ENCODE data around the gene STAG3.

- TF ChIP-seq CTCF (IDR thresholded peaks at IDR 0.05; ENCODE audit: low read depth, low read length, poor library complexity, severe bottlenecking), result no peak
- TF ChIP-seq EZH2phosphoT487 (IDR thresholded peaks at IDR 0.05; ENCODE audit: borderline replicate concordance, low read length), result no peak
Observed at GRCh38 chr7:100210805-100211204, 33.1 kb downstream of the STAG3 start.

All from DOHH2 (cell line).